Gastrocnemius medialis (tissue), 4 donors: Measurements from ENCODE around the gene TCN2.

Source experiments
- CTCF ChIP-seq, 5 experiments: fragments of 450-650 bp in 3 of 5; fragments of 200-600 bp in 2 of 5; sonication (generic) in 2 of 5; IDR thresholded peaks in 4 of 5; conservative IDR thresholded peaks in 1 of 5; 1 replicate in 4 of 5; 2 replicates in 1 of 5; pipeline ENCODE4 v1.5.1; 2016 to 2019; ENCODE audit warnings: antibody characterized with exemption in 5 of 5, mild to moderate bottlenecking in 3 of 5, moderate library complexity in 3 of 5
- POLR2A ChIP-seq, 2 donors: fragments of 450-650 bp; IDR thresholded peaks; one replicate each; pipeline ENCODE4 v1.6.1; 2017; ENCODE audit warnings: antibody characterized with exemption in 2 of 2, mild to moderate bottlenecking in 2 of 2, moderate library complexity in 2 of 2

GRCh38 chr22:30609260-30610185 lies 2.5 kb downstream of the TCN2 start:
- TF ChIP-seq CTCF (IDR thresholded peaks at IDR 0.05 in 4 of 5, conservative IDR thresholded peaks at IDR 0.05 in 1 of 5) (no peak), POLR2A (IDR thresholded peaks at IDR 0.05) (peak in 1 of 2 donors; percentile 34)
